ENCODE results near the gene RGL3. TPM values are rescaled to one million over a fixed set of nuclear protein-coding genes. Genes with fewer than 3 reads are reported as not detected.

RGL3 gene
- total and polyA plus RNA-seq, 10 of the 15 experiments (the other 5 are each of a cell fraction or from before 2014, with no cell fraction given), result not detected

DNA sequence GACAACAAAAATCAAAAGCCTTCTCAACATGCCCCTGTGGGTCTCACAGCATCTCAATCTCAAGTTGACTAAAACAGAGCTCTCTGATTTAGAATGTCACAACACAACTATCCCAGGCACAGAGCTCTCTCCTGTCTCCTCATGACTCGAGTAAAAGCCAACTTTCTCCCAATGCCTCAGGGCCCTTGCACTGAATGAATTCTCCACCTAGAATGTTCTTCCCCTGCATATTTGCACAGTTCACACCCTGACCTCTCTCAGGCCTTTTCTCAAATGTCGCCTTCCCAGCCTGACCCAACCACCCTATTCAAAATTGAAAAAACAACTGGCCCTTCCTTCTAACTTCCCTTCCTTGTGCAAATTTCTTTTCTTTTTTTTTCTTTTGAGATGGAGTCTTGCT lies 48.4 kb downstream of the RGL3 start (continued):
- TF ChIP-seq EP300 (IDR thresholded peaks at IDR 0.05; ENCODE audit: borderline replicate concordance in 1 of 2, control insufficient read depth in 1 of 2, low read depth in 2 of 2, low read length in 2 of 2) (no peak), SP1 (IDR thresholded peaks at IDR 0.05; ENCODE audit: low read depth, low read length) (no peak)
- TF ChIP-seq, protein P1, sequence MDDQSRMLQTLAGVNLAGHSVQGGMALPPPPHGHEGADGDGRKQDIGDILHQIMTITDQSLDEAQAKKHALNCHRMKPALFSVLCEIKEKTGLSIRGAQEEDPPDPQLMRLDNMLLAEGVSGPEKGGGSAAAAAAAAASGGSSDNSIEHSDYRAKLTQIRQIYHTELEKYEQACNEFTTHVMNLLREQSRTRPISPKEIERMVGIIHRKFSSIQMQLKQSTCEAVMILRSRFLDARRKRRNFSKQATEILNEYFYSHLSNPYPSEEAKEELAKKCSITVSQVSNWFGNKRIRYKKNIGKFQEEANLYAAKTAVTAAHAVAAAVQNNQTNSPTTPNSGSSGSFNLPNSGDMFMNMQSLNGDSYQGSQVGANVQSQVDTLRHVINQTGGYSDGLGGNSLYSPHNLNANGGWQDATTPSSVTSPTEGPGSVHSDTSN (IDR thresholded peaks at IDR 0.05; ENCODE audit: insufficient replicate concordance, low read depth, low read length), result no peak

DNA sequence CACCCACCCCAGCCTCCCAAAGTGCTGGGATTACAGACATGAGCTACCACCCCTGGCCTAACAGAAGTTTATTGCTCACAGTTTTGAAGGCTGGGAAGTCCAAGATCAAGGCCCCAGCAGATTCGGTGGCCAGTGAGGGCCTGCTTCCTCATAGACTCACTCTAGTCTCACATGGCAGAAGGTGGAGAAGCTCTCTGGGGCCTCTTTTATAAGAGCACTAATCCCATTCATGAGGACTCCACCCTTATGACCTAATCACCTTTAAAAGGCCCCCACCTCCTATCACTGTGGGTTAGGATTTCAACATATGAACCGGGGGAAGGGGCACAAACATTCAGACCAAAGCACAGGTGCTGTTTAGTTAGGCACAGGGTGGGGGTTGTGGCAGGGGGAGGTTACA lies 51.6 kb downstream of the RGL3 start:
- Histone ChIP-seq H3K4me1 (ENCODE audit: control insufficient read depth, insufficient read depth, low read length) (no peaks in the 10 kb centered on the region), H3K27ac (ENCODE audit: control insufficient read depth, insufficient read depth) (no peak overlapping the region), H3K27me3 (replicated peaks in 1 of 2; ENCODE audit: control insufficient read depth in 2 of 2, insufficient read depth in 2 of 2, low read length in 1 of 2) (no peaks in the 10 kb centered on the region), H3K4me3 (no peak overlapping the region), H3K4me2 (ENCODE audit: control insufficient read depth, insufficient read depth) (no peak overlapping the region), H3K36me3 (ENCODE audit: control insufficient read depth in 2 of 2, insufficient read depth in 2 of 2, low read length in 1 of 2) (no peaks in the 10 kb centered on the region), H3K79me2 (ENCODE audit: control insufficient read depth, insufficient read depth, low read length) (no peaks in the 10 kb centered on the region), H2AFZ (ENCODE audit: control insufficient read depth, low read depth, low read length) (no peak overlapping the region), H3K9ac (ENCODE audit: control insufficient read depth, insufficient read depth, low read length) (no peak overlapping the region), H3K9me3 (replicated peaks; ENCODE audit: control insufficient read depth, insufficient read depth, low read length) (no peaks in the 10 kb centered on the region), H4K20me1 (ENCODE audit: control insufficient read depth, insufficient read depth) (no peaks in the 10 kb centered on the region)
- CTCF ChIA-PET, result interaction anchor here (0.6 to 4.1 kb wide), 4 partner anchors 10 to 433 kb away, joined by 3 to 29 read pairs (median 4); partner anchors contain the start of gene EPOR
- TF ChIP-seq, protein P2, sequence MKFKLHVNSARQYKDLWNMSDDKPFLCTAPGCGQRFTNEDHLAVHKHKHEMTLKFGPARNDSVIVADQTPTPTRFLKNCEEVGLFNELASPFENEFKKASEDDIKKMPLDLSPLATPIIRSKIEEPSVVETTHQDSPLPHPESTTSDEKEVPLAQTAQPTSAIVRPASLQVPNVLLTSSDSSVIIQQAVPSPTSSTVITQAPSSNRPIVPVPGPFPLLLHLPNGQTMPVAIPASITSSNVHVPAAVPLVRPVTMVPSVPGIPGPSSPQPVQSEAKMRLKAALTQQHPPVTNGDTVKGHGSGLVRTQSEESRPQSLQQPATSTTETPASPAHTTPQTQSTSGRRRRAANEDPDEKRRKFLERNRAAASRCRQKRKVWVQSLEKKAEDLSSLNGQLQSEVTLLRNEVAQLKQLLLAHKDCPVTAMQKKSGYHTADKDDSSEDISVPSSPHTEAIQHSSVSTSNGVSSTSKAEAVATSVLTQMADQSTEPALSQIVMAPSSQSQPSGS (IDR thresholded peaks at IDR 0.05; ENCODE audit: low read length), result no peak
- TF ChIP-seq SRF (IDR thresholded peaks at IDR 0.05; ENCODE audit: low read depth in 2 of 2, low read length in 2 of 2), result no peak
- WGBS (ENCODE audit: insufficient coverage, insufficient replicate concordance, low lambda C conversion rate, missing lambda C conversion rate), result 53% methylated on average over 2 of the region's 2 CpGs
- POLR2A ChIA-PET, result no interaction called here
- FAIRE-seq, result no peak
- in situ Hi-C loops (cut with MboI), result no loop called here
- DNase-seq (ENCODE audit: low read depth, low spot score), result no peak
- BruUV-seq (replicated peaks), result no TSS peak
- no peak for ATAC-seq
- RAD21 ChIA-PET (ENCODE audit: unreplicated experiment), result no interaction called here
- SMC1A ChIA-PET (ENCODE audit: uncharacterized antibody, unreplicated experiment), result interaction anchor here (0.6 kb wide), 1 partner anchor 148 kb away, joined by 3 read pairs; no protein-coding TSS in a partner anchor
- intact Hi-C loops (cut with micrococcal nuclease; ENCODE audit: unreplicated experiment), result no loop called here

All from GM12878 (cell line).